ENCODE data around the gene FOSL1. TPM values are rescaled to one million over a fixed set of nuclear protein-coding genes. Genes with fewer than 3 reads are reported as not detected.
A peak's percentile ranks its signal among the peaks of the same experiment; 100 is the strongest.

The FOSL1 gene
- total RNA-seq, 1 experiment from 2014 or later: 56.1 TPM

GRCh38 chr11:65920372-65920802 lies 20.2 kb upstream of the FOSL1 start:
- DNase-seq (ENCODE audit: extremely low read depth, low read depth): no peak

GRCh38 chr11:65919573-65920371 lies 19.6 kb upstream of the FOSL1 start:
- DNase-seq (ENCODE audit: extremely low read depth, low read depth): no peak

- DNase-seq (ENCODE audit: extremely low read depth, low read depth): peak; percentile 95
These were observed 19.0 kb upstream of the FOSL1 start, which contains the start of gene DRAP1 for GRCh38 chr11:65919141-65919572. Gene DRAP1, plus strand, starts transcription at chr11:65919426. Its CDS starts 76 bp downstream, at chr11:65919502.

GRCh38 chr11:65918211-65919140 lies 18.3 kb upstream of the FOSL1 start, which contains the start of gene C11orf68:
Gene C11orf68, minus strand, starts transcription at chr11:65919062. Its CDS starts 31 bp downstream, at chr11:65919031.
- no peak for DNase-seq (ENCODE audit: extremely low read depth, low read depth)

GRCh38 chr11:65917434-65918210 lies 17.4 kb upstream of the FOSL1 start:
- DNase-seq (ENCODE audit: extremely low read depth, low read depth): no peak

- no peak for DNase-seq (ENCODE audit: extremely low read depth, low read depth)
These were observed 16.9 kb upstream of the FOSL1 start for GRCh38 chr11:65917077-65917433.

- DNase-seq (ENCODE audit: extremely low read depth, low read depth): no peak
These were observed 16.2 kb upstream of the FOSL1 start for GRCh38 chr11:65916391-65916790.

- DNase-seq (ENCODE audit: extremely low read depth, low read depth): peak; percentile 87
These were observed 15.6 kb upstream of the FOSL1 start for GRCh38 chr11:65915821-65916251.

GRCh38 chr11:65915101-65915820 lies 15.1 kb upstream of the FOSL1 start:
- no peak for DNase-seq (ENCODE audit: extremely low read depth, low read depth)

GRCh38 chr11:65912845-65913244 lies 12.7 kb upstream of the FOSL1 start:
- DNase-seq (ENCODE audit: extremely low read depth, low read depth): no peak

GRCh38 chr11:65911682-65912568 lies 11.7 kb upstream of the FOSL1 start:
- peak; percentile 49 for DNase-seq (ENCODE audit: extremely low read depth, low read depth)

GRCh38 chr11:65907878-65908277 lies 7.7 kb upstream of the FOSL1 start:
- no peak for DNase-seq (ENCODE audit: extremely low read depth, low read depth)

- no peak for DNase-seq (ENCODE audit: extremely low read depth, low read depth)
These were observed 6.4 kb upstream of the FOSL1 start for GRCh38 chr11:65906602-65907001.

GRCh38 chr11:65903715-65904114 lies 3.5 kb upstream of the FOSL1 start:
- no peak for DNase-seq (ENCODE audit: extremely low read depth, low read depth)

GRCh38 chr11:65903068-65903481 lies 2.9 kb upstream of the FOSL1 start:
- no peak for DNase-seq (ENCODE audit: extremely low read depth, low read depth)

- no peak for DNase-seq (ENCODE audit: extremely low read depth, low read depth)
These were observed 652 bp upstream of the FOSL1 start for GRCh38 chr11:65900899-65901180.

- peak; percentile 70 for DNase-seq (ENCODE audit: extremely low read depth, low read depth)
These were observed 648 bp downstream of the FOSL1 start for GRCh38 chr11:65899356-65900124.

GRCh38 chr11:65898656-65899355 lies 1.4 kb downstream of the FOSL1 start:
- DNase-seq (ENCODE audit: extremely low read depth, low read depth): no peak

Data from NCI-H460 (cell line).